NCI-H187 (cell line): ENCODE results near the gene MRC1.

Source experiments
- DNase-seq, 2 experiments: peaks; one replicate each; lab custom pipeline; 2025; lab: John Stamatoyannopoulos, UW

Gene MRC1

GRCh38 chr10:17808971-17809841 is at the start of gene MRC1:
Gene MRC1, plus strand, starts transcription at chr10:17809348. Its CDS starts 118 bp downstream, at chr10:17809466.
- DNase-seq: no peak

DNA sequence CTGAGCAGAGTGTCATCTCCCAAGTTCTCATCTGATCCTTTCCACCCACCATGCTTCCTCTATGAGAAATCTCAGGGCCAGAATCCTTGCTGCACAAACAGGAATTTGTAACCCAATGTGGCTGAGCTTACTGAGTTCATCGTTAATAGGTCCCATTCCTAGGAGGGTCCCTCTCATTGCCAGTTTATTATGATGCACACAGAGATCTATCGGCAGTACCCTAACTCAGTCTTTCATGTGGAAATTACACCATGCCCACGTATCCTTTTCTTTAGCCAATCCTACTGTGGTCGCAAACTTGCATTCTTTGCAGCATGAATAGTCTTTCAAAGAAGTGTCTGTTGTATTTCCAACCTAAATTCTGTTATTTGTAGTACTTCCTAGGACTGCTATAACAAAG is 45.0 kb upstream of the MRC1 start:
- no peak for DNase-seq

GRCh38 chr10:17765602-17766001 is 43.5 kb upstream of the MRC1 start:
- DNase-seq: no peak

DNA sequence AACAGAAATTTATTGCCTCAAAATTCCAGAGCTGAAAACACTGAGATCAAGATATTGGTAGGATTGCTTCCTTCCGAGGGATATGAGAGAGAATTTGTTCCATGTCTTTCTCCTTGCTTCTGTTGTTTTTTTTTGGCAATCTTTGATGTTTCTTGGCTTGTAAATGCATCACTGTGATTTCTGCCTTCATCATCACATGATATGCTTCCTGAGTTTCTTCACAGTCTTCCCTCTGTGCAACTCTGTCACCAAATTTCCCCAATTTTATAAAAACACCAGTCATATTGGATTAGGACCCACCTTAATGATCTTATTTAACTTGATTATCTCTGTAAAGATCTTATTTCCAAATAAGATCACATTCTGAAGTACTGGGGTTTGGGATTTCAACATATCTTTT is 42.4 kb upstream of the MRC1 start:
- DNase-seq: no peak

DNA sequence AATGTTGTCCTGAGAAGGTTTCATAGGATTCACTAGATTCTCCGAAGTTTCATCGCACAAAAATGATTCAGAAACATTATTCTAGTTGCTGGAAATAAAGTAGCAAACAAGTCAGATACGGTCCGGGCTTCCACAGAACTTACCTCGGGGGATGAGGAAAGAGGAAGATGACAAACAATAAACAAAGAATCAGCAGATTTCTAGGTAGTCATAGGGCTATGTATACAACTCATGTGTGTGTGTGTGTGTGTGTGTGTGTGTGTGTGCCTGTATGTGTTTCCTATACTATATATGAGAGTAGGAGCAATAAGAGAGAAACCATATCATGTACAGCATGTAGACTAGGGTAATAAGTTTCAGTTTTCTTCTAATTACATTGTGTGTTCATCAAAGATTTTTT is 40.7 kb upstream of the MRC1 start:
- no peak for DNase-seq

DNA sequence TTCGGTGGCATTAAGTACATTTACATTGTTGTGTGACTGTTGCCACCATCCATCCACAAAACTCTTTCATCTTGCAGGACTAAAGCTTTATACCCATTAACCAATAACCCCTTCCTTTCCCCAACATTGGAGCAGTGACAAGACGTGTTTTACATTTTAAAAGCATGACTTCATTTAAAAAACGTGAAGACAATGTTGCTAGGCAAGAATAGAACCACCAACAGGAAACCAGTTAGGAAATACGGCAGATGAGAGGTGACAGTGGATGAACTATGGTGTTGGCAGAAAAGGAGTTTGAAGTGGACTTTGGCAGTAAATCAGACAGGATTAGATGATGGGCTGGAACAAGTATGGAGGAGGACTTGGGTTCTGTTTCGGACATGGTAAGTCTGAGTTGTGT is 40.2 kb upstream of the MRC1 start:
- DNase-seq: no peak

- DNase-seq: no peak
Measured at GRCh38 chr10:17771017-17771416, 38.1 kb upstream of the MRC1 start.

GRCh38 chr10:17779784-17780183 is 29.4 kb upstream of the MRC1 start:
- DNase-seq: no peak

DNA sequence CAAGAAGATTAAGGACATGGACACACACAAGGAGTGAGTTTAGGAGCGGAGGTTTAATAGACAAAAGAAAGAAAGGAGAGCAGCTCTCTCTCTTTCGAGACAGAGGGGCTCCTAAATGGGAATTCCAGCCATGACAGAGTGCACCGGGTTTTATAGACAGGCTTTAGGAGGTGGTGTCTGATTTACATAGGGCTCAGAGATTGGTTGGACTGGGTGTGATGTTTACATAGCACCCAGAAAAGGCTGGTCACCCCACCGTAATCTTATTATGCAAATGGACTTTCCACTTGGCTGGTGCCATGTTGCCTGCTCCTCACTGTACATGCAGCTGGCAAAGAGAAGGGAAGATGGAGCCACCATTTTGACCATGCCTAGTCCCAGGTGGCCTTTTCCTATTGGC is 28.4 kb upstream of the MRC1 start:
- DNase-seq: no peak

- DNase-seq: no peak
Measured at GRCh38 chr10:17781856-17782255, 27.3 kb upstream of the MRC1 start.

DNA sequence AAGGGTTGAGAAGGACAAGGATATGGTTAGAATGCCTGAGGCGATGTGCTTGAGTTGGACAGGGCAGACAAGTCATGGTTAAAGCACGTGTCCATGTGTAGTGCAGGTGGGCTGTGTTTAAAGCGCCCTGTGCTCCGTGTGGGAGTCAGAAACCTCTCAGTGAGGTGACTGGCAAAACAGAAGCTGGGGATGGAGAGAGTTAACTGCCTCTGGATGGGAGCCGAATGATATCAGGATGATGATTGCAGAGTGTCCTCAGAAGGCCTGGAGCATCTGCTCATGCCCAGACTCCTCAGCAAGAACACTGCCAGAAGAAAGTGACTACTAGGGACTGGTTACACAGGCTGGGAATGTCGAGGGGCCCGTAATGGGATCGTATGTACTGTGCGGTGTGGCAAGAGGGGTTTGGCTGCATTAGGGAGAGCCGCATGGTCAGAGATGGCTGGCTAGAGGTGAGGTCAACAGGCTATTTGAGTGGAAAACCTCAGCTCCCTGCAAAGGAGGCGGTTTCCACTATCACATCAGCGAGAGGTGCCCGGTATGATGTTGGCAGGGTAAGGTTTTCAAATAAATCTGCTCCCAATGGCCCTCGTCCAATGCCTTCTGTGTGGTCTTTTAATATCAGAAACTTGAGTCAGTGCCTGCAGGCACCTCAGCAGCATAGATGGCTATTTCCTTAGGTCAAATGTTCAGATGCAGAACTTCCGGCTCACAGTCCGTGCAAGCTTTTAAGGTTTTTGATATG is 26.1 kb upstream of the MRC1 start:
- no peak for DNase-seq

- DNase-seq: no peak
Measured at GRCh38 chr10:17783751-17784150, 25.4 kb upstream of the MRC1 start.

DNA sequence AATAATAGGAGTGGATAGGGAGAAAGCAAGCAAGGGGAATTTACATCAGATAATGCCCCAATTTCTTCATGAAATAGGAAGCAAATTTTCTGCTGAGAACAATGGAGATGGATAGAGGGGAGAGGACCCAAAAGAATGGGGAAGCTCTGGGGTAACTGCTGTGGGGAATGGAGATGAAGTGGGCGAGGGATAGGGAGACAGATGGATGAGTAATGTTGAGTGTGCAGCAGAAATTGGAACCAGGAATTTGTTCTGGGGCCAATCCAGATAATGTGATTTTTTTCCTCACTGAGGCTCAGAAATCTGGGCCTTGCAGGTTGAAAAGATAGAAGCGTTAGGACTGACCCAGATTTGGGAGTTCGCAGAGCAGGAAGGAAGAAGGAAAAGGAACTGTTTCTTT is 24.5 kb upstream of the MRC1 start:
- no peak for DNase-seq

- DNase-seq: no peak
Measured at GRCh38 chr10:17785276-17785930, 23.7 kb upstream of the MRC1 start.

DNA sequence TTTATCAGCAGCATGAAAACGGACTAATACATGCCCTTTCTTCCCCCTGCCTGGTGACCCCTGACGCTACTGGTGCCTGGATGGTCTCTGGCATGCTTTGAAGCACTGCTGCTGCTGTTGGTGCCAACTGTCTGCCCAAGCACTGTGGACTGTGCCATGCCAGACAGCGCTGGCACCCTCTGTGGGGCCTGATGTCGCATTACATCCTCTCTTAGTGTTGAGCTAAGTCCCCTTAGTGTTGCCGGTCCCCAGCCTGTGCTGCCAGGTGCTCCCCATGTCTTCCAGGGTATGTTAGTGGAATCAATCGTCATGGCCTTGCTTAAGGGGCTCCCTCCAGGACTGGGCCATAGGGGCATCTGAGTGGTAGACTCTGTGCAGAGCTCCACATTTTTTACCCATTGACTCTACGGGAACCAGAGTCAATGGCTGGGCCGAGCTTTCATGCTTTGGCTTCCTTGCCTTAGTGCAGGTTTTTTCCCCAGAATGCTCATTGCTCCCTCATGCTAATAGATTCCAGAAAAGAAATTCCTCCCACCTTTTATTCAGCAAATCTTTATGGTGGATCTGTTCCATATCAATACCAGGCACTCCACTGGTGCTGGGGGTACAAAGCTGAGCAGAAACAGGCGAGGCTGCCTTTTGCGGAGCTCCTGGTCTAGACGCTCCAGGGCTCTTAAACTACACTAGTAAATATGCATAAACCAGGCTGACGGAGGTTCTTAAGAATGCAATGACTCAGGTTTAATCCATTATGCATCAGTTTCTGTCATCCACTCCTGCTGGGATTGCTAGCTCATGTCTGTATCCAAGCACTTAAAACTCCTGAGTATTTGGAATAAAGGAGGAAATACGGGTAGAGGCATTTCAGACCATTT is 21.8 kb upstream of the MRC1 start:
- no peak for DNase-seq

GRCh38 chr10:17788646-17789045 is 20.5 kb upstream of the MRC1 start:
- DNase-seq: no peak

DNA sequence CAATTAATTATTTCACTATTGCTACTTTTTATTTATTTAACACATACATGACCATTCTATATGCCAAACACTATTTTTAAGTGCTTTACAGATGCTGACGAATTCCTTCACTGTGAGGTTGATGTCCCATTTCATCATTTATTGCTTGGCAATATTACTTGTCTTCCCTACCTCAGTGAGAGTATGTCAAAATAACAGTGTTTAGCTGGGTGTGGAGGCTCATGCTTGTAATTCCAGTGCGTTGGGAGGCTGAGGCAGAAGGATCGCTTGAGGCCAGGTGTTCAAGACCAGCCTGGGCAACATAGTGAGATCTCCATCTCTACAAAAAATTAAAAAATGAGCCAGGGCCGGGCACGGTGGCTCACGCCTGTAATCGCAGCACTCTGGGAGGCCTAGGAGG is 19.8 kb upstream of the MRC1 start:
- no peak for DNase-seq

- no peak for DNase-seq
Measured at GRCh38 chr10:17790651-17791050, 18.5 kb upstream of the MRC1 start.

DNA sequence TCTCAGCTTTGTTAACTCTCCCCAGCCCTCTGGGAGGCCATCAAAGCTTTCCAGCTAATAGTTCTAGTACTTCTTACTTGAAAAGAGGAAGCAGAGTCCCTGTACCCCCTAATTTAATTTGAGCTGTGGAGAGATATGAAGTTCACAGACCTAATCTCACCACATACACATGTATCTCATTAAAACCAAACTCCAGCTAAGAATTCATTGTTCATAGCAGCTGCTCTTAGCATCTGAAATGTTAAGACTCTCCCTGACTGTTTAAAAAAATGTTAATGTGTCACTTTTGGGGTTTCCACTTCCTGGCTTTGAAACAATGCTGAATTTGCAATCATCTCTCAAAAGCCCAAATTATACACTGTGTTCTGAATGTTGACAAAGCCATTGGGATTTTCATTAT is 16.2 kb upstream of the MRC1 start:
- no peak for DNase-seq

GRCh38 chr10:17793823-17794644 is 15.1 kb upstream of the MRC1 start:
- DNase-seq: no peak

- no peak for DNase-seq
Measured at GRCh38 chr10:17795083-17795482, 14.1 kb upstream of the MRC1 start.
